ENCODE data around the gene SUN5.
A peak's percentile ranks its signal among the peaks of the same experiment; 100 is the strongest.

SUN5 gene

DNA sequence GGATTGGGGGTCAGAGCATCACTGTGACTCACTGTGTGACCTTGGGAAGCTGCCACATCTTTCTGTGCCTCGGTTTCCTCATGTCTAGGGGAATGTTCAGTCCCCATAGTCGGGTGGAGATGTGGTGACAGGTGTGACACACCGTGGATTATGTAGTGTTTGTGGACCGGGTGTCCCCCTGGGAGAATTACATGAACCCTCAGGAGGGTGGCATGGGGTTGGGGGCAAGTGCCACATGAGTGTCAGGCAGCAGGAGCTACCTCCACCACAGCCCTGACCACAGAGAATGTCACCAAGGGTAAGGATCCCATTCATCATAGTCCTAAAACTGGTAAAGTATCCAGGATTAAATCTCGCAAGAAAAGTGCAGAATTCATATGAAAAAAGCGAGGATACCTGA lies 23.2 kb downstream of the SUN5 start:
- no peaks in the 10 kb centered on the region for H3K4me1 ChIP-seq (ENCODE audit: insufficient read depth, poor library complexity, severe bottlenecking)
- no peak overlapping the region for H3K4me3 ChIP-seq (ENCODE audit: severe bottlenecking)
- DNase-seq (ENCODE audit: low spot score) (peak; percentile 59), ATAC-seq (ENCODE audit: low read depth) (no peak)
- no peaks in the 10 kb centered on the region for H3K27me3 ChIP-seq (ENCODE audit: insufficient read depth, poor library complexity, severe bottlenecking)
- TF ChIP-seq, protein P1, sequence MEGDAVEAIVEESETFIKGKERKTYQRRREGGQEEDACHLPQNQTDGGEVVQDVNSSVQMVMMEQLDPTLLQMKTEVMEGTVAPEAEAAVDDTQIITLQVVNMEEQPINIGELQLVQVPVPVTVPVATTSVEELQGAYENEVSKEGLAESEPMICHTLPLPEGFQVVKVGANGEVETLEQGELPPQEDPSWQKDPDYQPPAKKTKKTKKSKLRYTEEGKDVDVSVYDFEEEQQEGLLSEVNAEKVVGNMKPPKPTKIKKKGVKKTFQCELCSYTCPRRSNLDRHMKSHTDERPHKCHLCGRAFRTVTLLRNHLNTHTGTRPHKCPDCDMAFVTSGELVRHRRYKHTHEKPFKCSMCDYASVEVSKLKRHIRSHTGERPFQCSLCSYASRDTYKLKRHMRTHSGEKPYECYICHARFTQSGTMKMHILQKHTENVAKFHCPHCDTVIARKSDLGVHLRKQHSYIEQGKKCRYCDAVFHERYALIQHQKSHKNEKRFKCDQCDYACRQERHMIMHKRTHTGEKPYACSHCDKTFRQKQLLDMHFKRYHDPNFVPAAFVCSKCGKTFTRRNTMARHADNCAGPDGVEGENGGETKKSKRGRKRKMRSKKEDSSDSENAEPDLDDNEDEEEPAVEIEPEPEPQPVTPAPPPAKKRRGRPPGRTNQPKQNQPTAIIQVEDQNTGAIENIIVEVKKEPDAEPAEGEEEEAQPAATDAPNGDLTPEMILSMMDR (IDR thresholded peaks at IDR 0.05; ENCODE audit: poor library complexity, severe bottlenecking), result no peak
- H3K9me3 ChIP-seq (ENCODE audit: severe bottlenecking), result no peaks in the 10 kb centered on the region
- H3K27ac ChIP-seq (ENCODE audit: poor library complexity, severe bottlenecking), result no peak overlapping the region
- no peaks in the 10 kb centered on the region for H3K36me3 ChIP-seq (ENCODE audit: low read depth)

DNA sequence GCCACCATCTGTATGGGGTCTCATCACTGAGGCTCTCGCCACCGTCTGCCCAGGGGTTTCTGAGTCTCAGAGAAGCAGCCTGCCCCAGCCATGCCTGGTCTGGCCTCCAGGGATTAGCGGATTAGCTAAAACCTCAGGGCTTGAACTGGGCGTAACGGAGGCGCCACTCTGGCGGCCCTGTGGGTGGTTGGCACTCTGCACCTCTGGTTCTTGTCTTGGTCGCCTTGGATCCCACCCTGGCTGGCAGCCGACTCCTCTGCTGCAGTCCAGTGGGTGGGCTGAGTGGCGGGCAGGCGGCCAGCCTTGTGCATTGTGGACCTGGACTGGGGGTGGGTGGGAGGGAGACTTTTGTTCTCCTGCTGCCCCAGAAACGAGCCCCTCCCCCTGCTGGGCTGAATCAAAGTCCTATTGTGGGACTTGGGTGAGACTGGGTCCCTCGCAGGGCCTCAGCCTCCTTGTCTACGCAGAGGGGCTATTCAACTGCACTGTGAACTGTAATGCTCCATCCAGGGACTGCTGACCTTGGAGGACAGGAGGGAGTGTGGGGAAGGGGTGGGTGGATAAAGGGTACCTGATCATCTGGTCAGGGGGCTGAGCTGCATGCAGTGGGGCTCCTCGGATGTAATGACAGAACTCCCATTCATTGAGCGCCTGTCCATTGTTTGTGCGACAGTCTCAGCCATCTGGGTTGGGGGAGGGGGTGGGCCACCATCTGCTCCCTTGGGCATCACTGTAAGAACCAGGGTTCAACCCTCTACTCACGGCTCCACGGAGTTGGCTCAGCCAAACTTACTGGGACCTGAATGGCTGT lies 23.9 kb downstream of the SUN5 start:
- H3K9me3 ChIP-seq (ENCODE audit: severe bottlenecking), result no peaks in the 10 kb centered on the region
- ATAC-seq (ENCODE audit: low read depth) (no peak), DNase-seq (ENCODE audit: low spot score) (peak; percentile 78)

DNA sequence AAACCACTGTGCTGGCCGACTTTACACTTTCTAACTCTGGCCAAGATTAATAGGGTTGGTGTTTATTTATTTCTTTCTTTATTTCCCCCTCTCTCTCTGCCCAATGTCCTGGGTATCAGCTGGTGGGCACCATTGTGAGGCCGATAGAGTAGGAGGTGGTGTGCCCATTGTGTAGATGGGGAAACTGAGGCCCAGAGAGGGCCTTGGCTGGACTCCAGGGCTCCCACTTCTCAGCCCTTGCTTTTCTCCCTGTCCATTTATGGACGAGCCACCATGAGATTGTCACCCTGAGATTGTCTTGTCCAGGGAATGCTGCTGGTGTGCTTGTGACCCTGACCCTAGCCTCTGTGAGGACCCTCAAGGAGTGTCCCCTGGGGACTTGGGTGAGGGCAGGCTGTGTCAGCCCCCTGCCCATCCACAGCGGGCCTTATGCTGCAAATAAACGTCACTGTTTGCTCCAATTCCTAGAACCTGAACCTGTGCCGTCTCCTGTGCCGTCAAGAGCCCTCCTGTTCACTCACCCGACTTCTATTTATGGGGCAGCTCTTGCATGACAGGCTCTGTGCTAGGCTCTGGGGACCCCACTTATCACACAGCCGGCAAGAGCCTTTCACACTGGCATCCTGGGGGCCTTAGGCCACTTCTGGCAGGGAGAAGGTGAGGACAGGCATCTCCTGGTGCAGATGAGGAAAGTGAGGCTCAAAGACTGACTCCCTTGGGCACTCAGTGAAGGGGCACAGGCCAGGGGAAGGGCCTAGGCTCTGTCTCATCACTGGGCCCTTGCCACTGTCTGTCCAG lies 24.8 kb downstream of the SUN5 start:
- Histone ChIP-seq H3K27ac (ENCODE audit: poor library complexity, severe bottlenecking) (no peak overlapping the region), H3K4me1 (ENCODE audit: insufficient read depth, poor library complexity, severe bottlenecking) (no peaks in the 10 kb centered on the region), H3K9me3 (ENCODE audit: severe bottlenecking) (no peaks in the 10 kb centered on the region), H3K27me3 (ENCODE audit: insufficient read depth, poor library complexity, severe bottlenecking) (no peaks in the 10 kb centered on the region), H3K4me3 (ENCODE audit: severe bottlenecking) (no peak overlapping the region), H3K36me3 (ENCODE audit: low read depth) (no peaks in the 10 kb centered on the region)
- peak; percentile 69 for DNase-seq (ENCODE audit: low spot score)
- TF ChIP-seq, protein P1 (IDR thresholded peaks at IDR 0.05; ENCODE audit: poor library complexity, severe bottlenecking), result no peak
- no peak for ATAC-seq (ENCODE audit: low read depth)

More for the DNA sequence above, 23.9 kb downstream of the SUN5 start:
- Histone ChIP-seq H3K4me3 (ENCODE audit: severe bottlenecking) (no peak overlapping the region), H3K27me3 (ENCODE audit: insufficient read depth, poor library complexity, severe bottlenecking) (no peaks in the 10 kb centered on the region), H3K36me3 (ENCODE audit: low read depth) (no peaks in the 10 kb centered on the region), H3K4me1 (ENCODE audit: insufficient read depth, poor library complexity, severe bottlenecking) (no peaks in the 10 kb centered on the region), H3K27ac (ENCODE audit: poor library complexity, severe bottlenecking) (no peak overlapping the region)
- TF ChIP-seq, protein P1 (IDR thresholded peaks at IDR 0.05; ENCODE audit: poor library complexity, severe bottlenecking), result no peak

DNA sequence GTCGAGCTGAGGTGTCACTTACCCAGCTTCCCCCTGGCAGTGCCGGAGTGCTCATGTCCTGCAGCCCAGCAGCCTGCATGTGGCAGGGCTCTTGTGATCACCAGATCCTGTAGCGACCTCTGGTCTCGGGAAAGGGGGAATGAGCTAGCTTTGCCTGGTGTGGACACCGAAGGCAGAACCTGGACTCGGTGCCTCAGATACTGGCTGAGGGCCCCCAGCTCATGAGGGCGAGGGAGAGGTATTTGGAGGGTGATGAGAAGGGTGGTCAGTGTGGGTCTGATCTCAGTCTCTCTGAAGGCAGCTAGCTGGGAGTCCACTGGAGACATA lies 26.3 kb downstream of the SUN5 start:
- no peaks in the 10 kb centered on the region for H3K9me3 ChIP-seq (ENCODE audit: severe bottlenecking)
- H3K4me3 ChIP-seq (ENCODE audit: severe bottlenecking), result no peak overlapping the region
- TF ChIP-seq, protein P1 (IDR thresholded peaks at IDR 0.05; ENCODE audit: poor library complexity, severe bottlenecking), result no peak
- no peak for ATAC-seq (ENCODE audit: low read depth)
- no peak for DNase-seq (ENCODE audit: low spot score)
- no peaks in the 10 kb centered on the region for H3K4me1 ChIP-seq (ENCODE audit: insufficient read depth, poor library complexity, severe bottlenecking)
- H3K27ac ChIP-seq (ENCODE audit: poor library complexity, severe bottlenecking), result no peak overlapping the region
- H3K36me3 ChIP-seq (ENCODE audit: low read depth), result no peaks in the 10 kb centered on the region
- no peaks in the 10 kb centered on the region for H3K27me3 ChIP-seq (ENCODE audit: insufficient read depth, poor library complexity, severe bottlenecking)

Data from RWPE2 (cell line).